Ishikawa (cell line): ENCODE data around the gene PRKAG1.

Experiments used
- CREB1 ChIP-seq: IDR thresholded peaks from 2 replicates; pipeline ENCODE4 v1.6.1; 2012; ENCODE audit warnings: low read depth
- EGR1 ChIP-seq: IDR thresholded peaks from 2 replicates; pipeline ENCODE4 v1.6.1; 2012
- EP300 ChIP-seq: IDR thresholded peaks from 2 replicates; pipeline ENCODE4 v1.6.1; 2012; ENCODE audit warnings: borderline replicate concordance
- NFIC ChIP-seq: IDR thresholded peaks from 2 replicates; pipeline ENCODE4 v1.6.1; 2012
- TAF1 ChIP-seq: IDR thresholded peaks from 2 replicates; pipeline ENCODE4 v1.6.1; 2012; ENCODE audit warnings: low read depth, mild to moderate bottlenecking
- TCF12 ChIP-seq: IDR thresholded peaks from 2 replicates; pipeline ENCODE4 v1.6.1; 2012; ENCODE audit warnings: low read depth
- TEAD4 ChIP-seq: IDR thresholded peaks from 2 replicates; pipeline ENCODE4 v1.6.1; 2012
- YY1 ChIP-seq: IDR thresholded peaks from 2 replicates; pipeline ENCODE4 v1.6.1; 2012; ENCODE audit warnings: low read depth
- TF ChIP-seq, protein P1 (sequence below): IDR thresholded peaks from 2 replicates; pipeline ENCODE4 v1.6.1; 2012

GRCh38 chr12:49055092-49055491, 36.5 kb upstream of the PRKAG1 start:
- no peak for TF ChIP-seq EP300
- TF ChIP-seq TCF12: no peak
- TF ChIP-seq TEAD4: no peak
- TF ChIP-seq YY1: no peak
- TF ChIP-seq CREB1: no peak
- no peak for TF ChIP-seq EGR1
- TF ChIP-seq, protein P1, sequence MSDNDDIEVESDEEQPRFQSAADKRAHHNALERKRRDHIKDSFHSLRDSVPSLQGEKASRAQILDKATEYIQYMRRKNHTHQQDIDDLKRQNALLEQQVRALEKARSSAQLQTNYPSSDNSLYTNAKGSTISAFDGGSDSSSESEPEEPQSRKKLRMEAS: no peak
- no peak for TF ChIP-seq TAF1
- TF ChIP-seq NFIC: no peak
